OCI-LY1 (cell line): ENCODE results near the gene RBM15B.

ENCODE experiments used
- CTCF ChIP-seq: fragments of 200-600 bp; sonication (generic), shearing (Covaris generic); IDR thresholded peaks from 2 replicates; pipeline ENCODE4 v1.5.1; 2017; ENCODE audit warnings: mild to moderate bottlenecking, antibody characterized with exemption, low read length, moderate library complexity, mixed read lengths
- EZH2 ChIP-seq: fragments of 200-600 bp; sonication (generic), shearing (Covaris generic); IDR thresholded peaks from 2 replicates; pipeline ENCODE4 v1.8.0; 2017; ENCODE audit warnings: borderline replicate concordance, mixed run types, mild to moderate bottlenecking, antibody characterized with exemption, low read length, moderate library complexity, mixed read lengths

- TF ChIP-seq CTCF, result no peak
- no peak for TF ChIP-seq EZH2
These were observed 38.1 kb downstream of the RBM15B start for GRCh38 chr3:51429138-51429537.
